ENCODE data around the gene KL. TPM values are rescaled to one million over a fixed set of nuclear protein-coding genes. Genes with fewer than 3 reads are reported as not detected.

KL gene
- total RNA-seq, 1 experiment from 2014 or later: 1.3 TPM

DNA sequence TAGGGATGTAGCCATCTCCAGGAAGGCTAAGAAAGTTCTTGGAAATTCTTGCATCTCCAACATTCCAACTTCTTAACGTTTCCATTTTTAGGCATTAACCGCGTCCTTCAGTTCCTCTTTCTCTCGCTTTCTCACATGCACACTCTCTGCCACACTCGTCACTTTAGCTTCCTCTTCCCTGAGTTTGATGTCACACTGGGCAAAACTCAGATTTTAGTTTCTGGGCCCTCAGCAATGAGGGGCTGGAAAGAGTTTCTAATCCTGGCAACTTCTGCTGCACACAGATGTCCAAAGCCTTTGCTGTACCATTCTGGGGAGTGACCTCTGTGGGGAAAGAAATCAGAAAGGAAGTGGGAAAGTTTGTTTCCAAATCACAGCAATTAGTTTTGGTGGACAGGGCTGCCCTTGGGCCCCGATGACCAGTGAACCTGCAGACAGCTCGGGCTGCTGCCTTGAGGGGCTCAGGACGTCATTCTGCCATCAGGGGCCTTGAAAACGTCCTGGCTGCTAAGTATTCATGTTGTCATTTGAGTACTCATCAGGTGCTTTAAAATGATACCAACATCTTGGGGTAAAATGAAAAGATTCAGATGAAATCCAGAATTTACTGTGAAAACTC, 89.3 kb downstream of the KL start:
- POLR2A ChIA-PET: no interaction called here
- Mint-ChIP-seq H3K27ac (ENCODE audit: unreplicated experiment) (no peak overlapping the region), H3K27me3 (ENCODE audit: insufficient read depth, unreplicated experiment) (no peaks in the 10 kb centered on the region), H3K36me3 (ENCODE audit: insufficient read depth, unreplicated experiment) (peaks cover 13% of the 10 kb centered on the region), H3K9me3 (ENCODE audit: unreplicated experiment) (peaks cover 6% of the 10 kb centered on the region), H3K4me3 (ENCODE audit: unreplicated experiment) (no peak overlapping the region), H3K4me1 (ENCODE audit: low read depth, unreplicated experiment) (peaks cover 11% of the 10 kb centered on the region)
- intact Hi-C loops (cut with micrococcal nuclease; ENCODE audit: unreplicated experiment): no loop called here
- peaks cover 13% of the 10 kb centered on the region for H3K4me1 ChIP-seq
- H3K36me3 ChIP-seq (ENCODE audit: control insufficient read depth, insufficient read depth, low read length): 0 out of 2 replicates have a peak, but pooled peaks cover under 1% of the 10 kb centered on the region
- H3K9me3 ChIP-seq: no peaks in the 10 kb centered on the region; the same call in 1 of the 2 replicates
- TF ChIP-seq, protein P1, sequence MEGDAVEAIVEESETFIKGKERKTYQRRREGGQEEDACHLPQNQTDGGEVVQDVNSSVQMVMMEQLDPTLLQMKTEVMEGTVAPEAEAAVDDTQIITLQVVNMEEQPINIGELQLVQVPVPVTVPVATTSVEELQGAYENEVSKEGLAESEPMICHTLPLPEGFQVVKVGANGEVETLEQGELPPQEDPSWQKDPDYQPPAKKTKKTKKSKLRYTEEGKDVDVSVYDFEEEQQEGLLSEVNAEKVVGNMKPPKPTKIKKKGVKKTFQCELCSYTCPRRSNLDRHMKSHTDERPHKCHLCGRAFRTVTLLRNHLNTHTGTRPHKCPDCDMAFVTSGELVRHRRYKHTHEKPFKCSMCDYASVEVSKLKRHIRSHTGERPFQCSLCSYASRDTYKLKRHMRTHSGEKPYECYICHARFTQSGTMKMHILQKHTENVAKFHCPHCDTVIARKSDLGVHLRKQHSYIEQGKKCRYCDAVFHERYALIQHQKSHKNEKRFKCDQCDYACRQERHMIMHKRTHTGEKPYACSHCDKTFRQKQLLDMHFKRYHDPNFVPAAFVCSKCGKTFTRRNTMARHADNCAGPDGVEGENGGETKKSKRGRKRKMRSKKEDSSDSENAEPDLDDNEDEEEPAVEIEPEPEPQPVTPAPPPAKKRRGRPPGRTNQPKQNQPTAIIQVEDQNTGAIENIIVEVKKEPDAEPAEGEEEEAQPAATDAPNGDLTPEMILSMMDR (IDR thresholded peaks at IDR 0.05; ENCODE audit: insufficient read depth in 1 of 2, low read depth in 1 of 2, low read length in 1 of 2, severe bottlenecking in 1 of 2, unreplicated experiment in 1 of 2): no peak
- CTCF ChIA-PET: no interaction called here
- no peak overlapping the region for H3K4me3 ChIP-seq (ENCODE audit: low read depth, low read length)
- H3K27me3 ChIP-seq (replicated peaks; ENCODE audit: control insufficient read depth, insufficient read depth, low read length): no peaks in the 10 kb centered on the region
- BruUV-seq (replicated peaks): no TSS peak
- DNase-seq: no peak

DNA sequence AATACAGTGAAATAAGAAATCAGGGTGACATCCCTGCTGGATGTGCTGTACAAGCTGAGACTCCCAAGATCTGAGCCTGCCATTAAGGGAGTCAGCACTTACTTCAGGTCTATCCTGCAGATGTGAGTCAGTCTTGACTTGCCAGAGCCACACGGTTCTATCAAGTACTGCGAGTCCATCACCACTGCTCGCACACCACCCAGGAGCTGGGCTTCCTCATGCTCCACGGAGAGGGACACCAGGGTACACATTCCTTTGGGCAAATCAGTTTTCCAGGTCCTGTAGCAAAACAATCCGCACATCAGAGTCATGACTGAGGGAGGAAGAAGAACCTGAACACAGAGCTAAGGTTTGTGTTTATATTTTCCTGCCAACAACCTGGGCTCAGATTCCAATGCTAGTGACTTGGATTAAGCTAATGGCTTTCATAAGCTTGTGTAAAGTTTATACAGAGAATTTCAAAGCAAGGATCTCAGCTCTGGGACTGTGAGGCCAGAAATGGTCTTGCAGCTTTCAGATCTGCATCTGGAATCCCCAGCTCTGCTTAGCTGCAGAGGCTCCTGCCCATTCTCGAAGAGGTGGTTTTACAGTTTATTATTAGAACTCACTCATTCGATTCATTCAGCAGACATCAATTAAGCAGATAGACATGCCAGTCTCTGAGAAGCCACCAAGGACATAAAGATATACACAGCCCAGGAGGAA, 90.6 kb downstream of the KL start:
- H3K4me1 ChIP-seq: peaks cover 7% of the 10 kb centered on the region
- 0 out of 2 replicates have a peak, but pooled peaks cover 2% of the 10 kb centered on the region for H3K36me3 ChIP-seq (ENCODE audit: control insufficient read depth, insufficient read depth, low read length)
- DNase-seq: no peak
- POLR2A ChIA-PET: no interaction called here
- Mint-ChIP-seq H3K4me3 (ENCODE audit: unreplicated experiment) (no peak overlapping the region), H3K36me3 (ENCODE audit: insufficient read depth, unreplicated experiment) (peaks cover 13% of the 10 kb centered on the region), H3K27me3 (ENCODE audit: insufficient read depth, unreplicated experiment) (no peaks in the 10 kb centered on the region), H3K9me3 (ENCODE audit: unreplicated experiment) (no peaks in the 10 kb centered on the region), H3K4me1 (ENCODE audit: low read depth, unreplicated experiment) (peaks cover 7% of the 10 kb centered on the region), H3K27ac (ENCODE audit: unreplicated experiment) (no peak overlapping the region)
- H3K4me3 ChIP-seq (ENCODE audit: low read depth, low read length): no peak overlapping the region
- TF ChIP-seq, protein P1 (IDR thresholded peaks at IDR 0.05; ENCODE audit: insufficient read depth in 1 of 2, low read depth in 1 of 2, low read length in 1 of 2, severe bottlenecking in 1 of 2, unreplicated experiment in 1 of 2): no peak
- CTCF ChIA-PET: no interaction called here
- no peaks in the 10 kb centered on the region for H3K9me3 ChIP-seq
- intact Hi-C loops (cut with micrococcal nuclease; ENCODE audit: unreplicated experiment): no loop called here
- no TSS peak for BruUV-seq (replicated peaks)
- no peaks in the 10 kb centered on the region for H3K27me3 ChIP-seq (replicated peaks; ENCODE audit: control insufficient read depth, insufficient read depth, low read length)

DNA sequence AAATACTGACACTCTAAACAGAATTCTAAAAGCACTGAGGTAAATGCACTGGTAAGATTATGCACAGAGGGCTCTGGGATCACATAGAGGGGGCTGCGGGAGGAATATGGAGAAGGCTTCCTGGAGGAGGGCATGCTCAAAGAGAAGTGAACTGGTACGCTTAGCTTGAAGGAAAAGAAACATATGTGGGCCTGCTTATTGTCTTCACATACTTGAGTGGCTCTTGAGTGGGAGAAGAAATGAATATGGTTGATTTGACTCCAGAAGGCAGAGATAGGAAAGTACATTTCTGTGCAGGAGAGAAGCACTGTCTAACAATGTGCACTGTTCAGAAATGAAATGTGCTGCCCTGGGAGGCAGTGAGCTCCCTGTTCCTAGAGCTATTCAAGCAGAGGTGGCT, 91.1 kb downstream of the KL start:
- no peaks in the 10 kb centered on the region for H3K9me3 Mint-ChIP-seq (ENCODE audit: unreplicated experiment)
- no peak overlapping the region for H3K27ac Mint-ChIP-seq (ENCODE audit: unreplicated experiment)
- POLR2A ChIA-PET: no interaction called here
- Histone ChIP-seq H3K9me3 (no peaks in the 10 kb centered on the region), H3K27me3 (replicated peaks; ENCODE audit: control insufficient read depth, insufficient read depth, low read length) (no peaks in the 10 kb centered on the region), H3K4me3 (ENCODE audit: low read depth, low read length) (no peak overlapping the region), H3K4me1 (peaks cover 5% of the 10 kb centered on the region), H3K36me3 (ENCODE audit: control insufficient read depth, insufficient read depth, low read length) (0 out of 2 replicates have a peak, but pooled peaks cover 2% of the 10 kb centered on the region)
- BruUV-seq (replicated peaks): no TSS peak
- no peak overlapping the region for H3K4me3 Mint-ChIP-seq (ENCODE audit: unreplicated experiment)
- H3K36me3 Mint-ChIP-seq (ENCODE audit: insufficient read depth, unreplicated experiment): peaks cover 13% of the 10 kb centered on the region
- H3K4me1 Mint-ChIP-seq (ENCODE audit: low read depth, unreplicated experiment): peaks cover 7% of the 10 kb centered on the region
- CTCF ChIA-PET: no interaction called here
- intact Hi-C loops (cut with micrococcal nuclease; ENCODE audit: unreplicated experiment): no loop called here
- no peak for DNase-seq
- TF ChIP-seq, protein P1 (IDR thresholded peaks at IDR 0.05; ENCODE audit: insufficient read depth in 1 of 2, low read depth in 1 of 2, low read length in 1 of 2, severe bottlenecking in 1 of 2, unreplicated experiment in 1 of 2): no peak
- H3K27me3 Mint-ChIP-seq (ENCODE audit: insufficient read depth, unreplicated experiment): no peaks in the 10 kb centered on the region
